NCI-H82 treated with DMSO at 0.1 percent for 48 hours (cell line): ENCODE measurements around the gene COBL.
"Not testable (repeated sequence)": the region's sequence is repeated elsewhere in the genome, so short reads cannot be mapped to it uniquely, and the experiment has no call there.

Experiments used
- DNase-seq: peaks from one replicate; lab custom pipeline; 2025; ENCODE audit not compliant: unreplicated experiment; lab: John Stamatoyannopoulos, UW

COBL gene

GRCh38 chr7:51213618-51214017 is 103.0 kb downstream of the COBL start:
- no peak for DNase-seq

GRCh38 chr7:51210766-51211165 is 105.8 kb downstream of the COBL start:
- DNase-seq = no peak

DNA sequence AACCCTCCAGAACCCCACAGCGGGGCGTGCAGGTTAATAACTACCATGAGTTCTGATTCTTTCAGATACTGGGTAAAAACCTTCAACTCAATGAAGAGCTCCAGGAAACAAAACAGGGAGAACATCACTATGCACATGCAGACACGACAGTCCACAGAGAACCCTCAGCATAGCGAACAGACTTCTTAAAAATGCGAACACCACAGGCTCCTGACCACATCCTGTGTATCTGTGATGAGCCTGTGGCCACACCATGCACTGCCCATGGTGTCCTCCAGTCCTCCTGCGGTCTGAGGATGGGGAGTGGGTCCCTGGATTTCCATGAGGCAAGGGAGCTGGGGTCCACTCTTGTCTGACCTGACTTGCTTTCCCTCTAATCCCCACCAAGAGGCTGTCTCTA is 107.2 kb downstream of the COBL start:
- DNase-seq = no peak

GRCh38 chr7:51208125-51208524 is 108.5 kb downstream of the COBL start:
- DNase-seq = not testable (repeated sequence)

- no peak for DNase-seq
Observed at GRCh38 chr7:51198654-51199053, 118.0 kb downstream of the COBL start.

DNA sequence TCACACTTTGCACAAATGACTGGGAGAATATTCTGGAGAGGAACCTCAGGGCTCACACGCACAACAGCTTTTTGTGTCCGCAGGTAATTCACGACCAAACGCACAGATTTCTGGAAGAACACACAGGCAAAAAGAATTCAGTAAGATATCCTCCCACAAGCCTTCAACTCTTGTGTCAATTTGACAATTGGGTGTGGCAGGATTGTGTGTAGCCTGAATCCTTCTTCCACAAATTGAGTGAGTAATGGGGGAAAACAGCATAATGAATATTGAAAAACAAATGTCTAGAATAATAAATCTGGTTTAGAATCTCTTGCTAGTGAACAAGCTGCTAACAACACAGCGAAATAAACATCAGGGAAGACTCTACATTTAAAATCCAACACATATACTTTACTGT is 125.6 kb downstream of the COBL start:
- DNase-seq = no peak

DNA sequence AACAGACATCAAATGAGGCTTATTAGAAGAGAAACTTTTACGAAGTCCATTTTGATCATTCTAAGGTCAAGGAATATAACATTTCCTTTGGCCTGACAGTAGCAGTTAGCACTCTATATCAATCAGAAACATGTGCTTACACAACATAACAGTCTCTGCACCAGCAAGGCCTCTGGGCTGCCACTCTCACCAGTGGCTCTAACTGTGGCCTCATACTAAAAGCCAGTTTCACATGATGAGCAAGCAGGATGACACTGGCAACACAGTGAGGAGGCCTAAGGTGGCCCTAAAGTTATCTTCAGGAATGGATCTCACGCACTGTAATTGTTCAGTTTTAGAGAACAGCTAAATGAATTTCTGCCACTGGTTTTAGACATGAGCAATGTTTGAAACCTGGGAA is 126.8 kb downstream of the COBL start:
- no peak for DNase-seq

DNA sequence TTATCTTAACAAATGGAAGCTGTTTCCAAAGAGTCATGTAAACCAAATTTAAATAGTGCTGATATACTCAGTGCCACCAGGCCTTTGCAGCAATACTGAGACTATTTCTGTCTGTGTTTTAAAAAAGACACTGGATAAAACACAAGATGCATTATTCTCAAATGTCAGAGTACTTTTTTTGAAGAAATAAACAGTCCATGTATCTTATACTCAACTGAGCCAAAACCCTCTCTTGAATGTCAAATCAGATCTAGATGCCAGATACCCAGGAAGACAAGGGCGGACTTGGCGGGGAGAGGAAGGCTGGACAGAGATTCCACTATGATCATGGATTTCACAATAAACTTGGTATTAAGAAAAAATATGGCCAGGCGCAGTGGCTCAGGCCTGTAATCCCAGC is 127.6 kb downstream of the COBL start:
- DNase-seq = no peak

GRCh38 chr7:51187941-51188340 is 128.7 kb downstream of the COBL start:
- no peak for DNase-seq

GRCh38 chr7:51186531-51186930 is 130.1 kb downstream of the COBL start:
- DNase-seq = no peak

GRCh38 chr7:51182636-51183166 is 133.9 kb downstream of the COBL start:
- no peak for DNase-seq

DNA sequence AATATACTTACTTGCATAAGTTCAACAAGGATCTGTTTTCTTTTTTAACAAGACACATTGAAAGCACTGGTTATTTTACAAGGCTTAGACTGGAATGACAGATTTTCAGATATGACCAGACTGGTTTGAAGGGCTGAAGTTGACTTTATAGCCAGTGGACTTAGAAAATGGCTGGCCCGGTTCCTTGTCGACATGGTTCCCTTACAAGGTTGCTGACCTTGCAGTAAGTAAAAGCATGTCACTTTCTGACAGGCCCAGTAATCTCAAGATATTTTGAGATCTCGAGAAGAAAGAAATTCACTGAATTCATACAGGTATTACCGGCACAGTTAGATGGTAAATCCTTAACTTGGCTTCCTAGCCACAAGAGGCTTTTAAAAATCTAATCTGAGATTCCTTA is 136.5 kb downstream of the COBL start:
- no peak for DNase-seq

- no peak for DNase-seq
Observed at GRCh38 chr7:51175992-51176388, 140.6 kb downstream of the COBL start.

DNA sequence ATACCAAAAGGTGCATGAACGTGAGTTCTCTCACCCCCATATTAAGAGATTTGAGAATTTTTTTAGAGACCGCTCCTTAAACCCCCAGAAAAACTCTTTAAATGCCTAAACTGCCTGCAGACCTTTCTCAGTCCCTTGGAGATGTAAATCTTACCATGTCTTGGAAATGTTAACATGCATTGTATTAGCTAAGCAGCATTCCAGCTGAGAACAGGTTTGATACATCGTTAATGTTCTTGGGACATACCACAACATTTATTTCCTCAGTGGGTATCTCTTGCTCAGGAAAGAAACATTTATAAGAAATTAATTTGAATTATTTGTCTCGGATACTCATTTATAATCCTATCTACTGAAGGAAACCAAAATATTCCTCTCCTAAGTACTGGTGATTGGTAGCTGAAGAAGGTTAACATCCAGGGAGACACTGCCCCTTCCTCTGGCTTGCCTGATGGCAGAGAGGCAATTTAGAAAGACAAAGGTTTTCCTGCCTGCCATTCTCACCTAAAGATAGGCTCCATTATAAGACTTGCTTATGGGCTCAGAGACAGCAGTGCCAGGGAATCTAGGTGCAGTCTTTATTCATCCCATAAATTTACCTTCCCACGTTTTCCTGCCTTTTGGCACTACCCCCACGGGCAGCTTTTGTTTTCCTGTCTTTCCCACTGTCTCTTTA is 141.2 kb downstream of the COBL start:
- DNase-seq = no peak

GRCh38 chr7:51165337-51165736 is 151.3 kb downstream of the COBL start:
- no peak for DNase-seq

- DNase-seq = peak; percentile 63
Observed at GRCh38 chr7:51162724-51163329, 153.8 kb downstream of the COBL start.

GRCh38 chr7:51161937-51162336 is 154.7 kb downstream of the COBL start:
- no peak for DNase-seq

- DNase-seq = peak; percentile 59
Observed at GRCh38 chr7:51160990-51161615, 155.5 kb downstream of the COBL start.

DNA sequence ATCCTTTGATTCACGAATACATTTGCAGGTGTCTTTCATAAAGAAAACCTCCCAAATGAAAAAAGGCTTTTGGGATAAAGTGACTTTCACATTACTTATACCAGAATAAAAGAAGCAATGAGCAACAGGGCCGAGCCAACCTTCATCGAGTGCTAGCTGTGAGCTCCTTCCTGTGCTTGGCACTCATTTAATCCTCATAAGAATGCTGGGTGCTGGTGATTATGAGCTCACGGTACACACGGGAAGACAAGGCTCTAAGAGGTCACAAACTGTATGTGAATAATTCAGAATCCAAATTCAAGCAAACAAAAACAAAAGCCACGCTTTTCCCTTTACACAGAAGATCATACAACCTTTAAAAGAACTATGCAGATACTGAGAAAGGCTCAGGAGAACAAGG is 156.2 kb downstream of the COBL start:
- no peak for DNase-seq

- DNase-seq = no peak
Observed at GRCh38 chr7:51158742-51159445, 157.7 kb downstream of the COBL start.

- no peak for DNase-seq
Observed at GRCh38 chr7:51158211-51158610, 158.4 kb downstream of the COBL start.

DNA sequence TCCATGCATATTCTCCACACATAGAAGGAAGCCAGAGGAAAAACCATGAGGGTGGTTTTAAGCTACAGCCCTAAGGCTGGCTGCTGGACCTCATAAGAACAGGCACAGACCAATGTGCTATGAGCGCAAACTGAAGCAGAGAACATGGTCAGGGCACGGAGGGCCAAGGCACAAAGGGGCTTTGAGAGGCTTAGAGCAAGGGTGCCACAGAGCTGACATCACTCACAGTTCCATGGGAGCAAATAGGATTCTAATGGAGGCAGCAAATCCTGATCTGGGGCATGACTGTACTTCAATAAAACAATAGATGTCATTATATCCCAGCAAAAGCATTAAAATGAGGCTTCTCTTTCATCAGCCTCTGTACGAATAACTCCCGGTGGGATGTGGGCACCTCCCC is 162.4 kb downstream of the COBL start:
- DNase-seq = no peak
